ENCODE results near the gene TUBA8.

TUBA8 gene

DNA sequence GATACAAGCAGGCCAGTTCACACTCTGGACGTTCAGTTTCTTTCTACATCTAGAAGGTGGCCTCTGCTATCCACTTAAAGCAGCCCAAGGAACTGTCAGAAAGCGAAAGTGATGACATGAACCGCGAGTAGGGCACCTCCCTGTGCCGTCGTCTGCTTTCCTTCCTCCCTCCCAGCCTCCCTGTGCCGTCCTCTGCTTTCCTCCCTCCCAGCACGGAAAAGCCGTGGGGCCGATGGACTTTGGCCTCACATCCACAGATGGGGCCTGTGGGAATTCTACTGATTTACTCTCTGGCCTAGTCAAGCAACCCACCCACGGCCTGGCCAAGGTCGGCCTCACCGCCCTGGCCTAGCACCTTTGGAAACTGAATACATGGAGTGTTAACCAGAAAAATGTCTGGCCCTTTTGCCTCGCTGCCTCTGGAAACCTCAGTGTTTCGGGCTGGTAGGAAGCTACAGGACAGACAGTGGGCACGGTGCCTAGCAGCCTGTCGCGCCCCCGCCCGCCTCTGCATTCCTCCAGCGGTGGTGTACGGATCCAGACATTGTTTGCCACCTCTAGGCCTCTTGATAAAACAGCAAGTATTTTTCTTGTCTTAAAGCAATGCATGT, 18.6 kb upstream of the TUBA8 start:
- TF ChIP-seq CTCF (IDR thresholded peaks at IDR 0.05): no peak

DNA sequence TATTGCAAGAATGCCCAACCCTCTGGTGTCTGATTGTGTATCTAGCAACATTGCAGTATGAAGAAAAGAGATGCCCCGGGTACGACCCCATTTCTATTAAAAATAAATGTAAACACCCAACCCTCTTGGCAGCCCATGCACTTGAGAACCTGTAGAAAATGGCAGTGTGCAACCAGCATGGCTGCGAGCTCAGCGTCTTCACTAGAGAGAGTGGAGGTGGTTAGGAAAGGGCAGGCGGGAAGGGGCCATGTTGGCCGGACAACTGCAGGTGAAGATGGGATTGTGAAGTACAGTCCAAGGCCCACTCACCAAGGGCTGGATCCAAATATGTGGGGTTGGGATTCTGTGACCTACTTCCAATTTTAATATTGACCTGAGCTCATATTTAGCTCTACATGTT, 16.9 kb upstream of the TUBA8 start:
- no peak for TF ChIP-seq CTCF (IDR thresholded peaks at IDR 0.05)

DNA sequence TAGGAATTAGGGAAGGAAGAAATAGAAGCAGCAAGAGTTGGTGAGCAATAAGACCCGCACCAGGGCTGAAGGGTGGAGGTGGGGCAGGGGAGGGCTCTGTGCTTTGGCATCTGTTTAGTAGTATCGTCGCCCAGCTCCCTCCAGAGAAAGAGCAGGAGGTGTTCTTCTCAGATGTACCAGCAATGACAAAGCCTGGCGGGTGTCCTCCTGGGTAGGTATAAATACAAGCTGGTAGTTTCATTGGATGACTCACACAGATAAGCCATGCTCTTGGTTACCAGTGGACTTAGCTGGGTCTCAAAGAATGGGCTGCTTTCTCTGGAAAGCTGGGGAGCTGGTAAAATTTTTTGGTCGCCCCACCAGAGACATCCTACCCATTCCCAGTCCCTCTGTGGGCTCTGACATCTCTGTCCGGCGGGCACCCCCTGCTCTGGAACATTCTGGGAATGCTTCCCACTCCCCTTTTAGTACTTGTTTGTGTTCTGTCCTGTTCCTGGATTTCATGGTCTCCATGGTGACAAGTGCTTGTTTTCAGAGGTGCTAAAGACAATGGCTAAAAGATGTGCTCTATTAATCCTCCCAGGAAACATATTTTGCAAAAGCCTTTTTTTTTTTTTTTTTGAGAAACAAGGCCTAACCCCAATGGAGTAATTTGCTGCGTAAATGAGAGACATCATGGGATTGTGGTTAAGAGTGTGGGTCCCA, 15.4 kb upstream of the TUBA8 start:
- TF ChIP-seq CTCF (IDR thresholded peaks at IDR 0.05): no peak

- no peak for TF ChIP-seq CTCF (IDR thresholded peaks at IDR 0.05)
These were observed 13.8 kb upstream of the TUBA8 start for GRCh38 chr22:18096823-18097222.

DNA sequence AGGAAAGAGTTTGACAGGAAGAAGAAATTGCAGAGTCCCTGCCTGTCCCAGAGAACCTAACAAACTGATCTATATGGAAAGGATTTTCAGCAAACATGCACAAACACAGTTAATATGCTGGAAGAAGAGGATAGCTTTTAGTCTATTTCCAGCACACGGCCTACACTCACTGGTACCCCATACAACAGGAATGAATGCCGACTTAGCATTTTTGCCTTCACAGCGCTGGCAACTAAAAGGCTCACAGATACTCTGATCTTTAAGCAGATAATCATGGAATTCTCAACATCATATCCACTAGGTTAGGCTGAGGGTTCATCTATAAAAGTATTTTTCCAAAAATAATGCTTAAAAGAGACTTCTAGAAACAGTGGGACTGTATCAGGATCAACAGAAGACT, 9.8 kb upstream of the TUBA8 start:
- no peak for TF ChIP-seq CTCF (IDR thresholded peaks at IDR 0.05)

GRCh38 chr22:18101536-18101935, 9.1 kb upstream of the TUBA8 start:
- no peak for TF ChIP-seq CTCF (IDR thresholded peaks at IDR 0.05)

GRCh38 chr22:18103527-18104269, 6.9 kb upstream of the TUBA8 start:
- TF ChIP-seq CTCF (IDR thresholded peaks at IDR 0.05): no peak
